GM18517 (cell line): ENCODE measurements around the gene KTI12.

ENCODE experiments used
- ATAC-seq: cut with Tn5 transposase; IDR thresholded peaks from one replicate; pipeline ENCODE4 v1.9.1; 2021; ENCODE audit warnings: mild to moderate bottlenecking, moderate library complexity; ENCODE audit not compliant: unreplicated experiment

The KTI12 gene

GRCh38 chr1:51989582-51990477 is 43.8 kb downstream of the KTI12 start:
- no peak for ATAC-seq

GRCh38 chr1:51988254-51988653 is 45.4 kb downstream of the KTI12 start:
- no peak for ATAC-seq

- no peak for ATAC-seq
Measured at GRCh38 chr1:51986718-51987117, 46.9 kb downstream of the KTI12 start.

- no peak for ATAC-seq
Measured at GRCh38 chr1:51982161-51982560, 51.4 kb downstream of the KTI12 start.
